ENCODE measurements around the gene AMIGO3. TPM values are rescaled to one million over a fixed set of nuclear protein-coding genes. Genes with fewer than 3 reads are reported as not detected.

AMIGO3 gene
- polyA plus RNA-seq, 4 donors = 0.81 to 1.1 (median 0.84) TPM; not detected in 1

GRCh38 chr3:49680493-49681231 is 38.8 kb downstream of the AMIGO3 start:
- no peaks in the 10 kb centered on the region for H3K9me3 ChIP-seq (ENCODE audit: control insufficient read depth in 2 of 2, insufficient read depth in 1 of 2, low read depth in 1 of 2, low read length in 1 of 2)
- no peak overlapping the region for H3K4me3 ChIP-seq (ENCODE audit: low read depth in 1 of 3, low read length in 3 of 3)
- H3K27me3 ChIP-seq (ENCODE audit: control insufficient read depth in 3 of 3, insufficient read depth in 3 of 3, low read length in 3 of 3) = no peaks in the 10 kb centered on the region
- no peaks in the 10 kb centered on the region for H3K4me1 ChIP-seq (ENCODE audit: control insufficient read depth in 3 of 3, insufficient read depth in 2 of 3, low read depth in 1 of 3, low read length in 2 of 3)
- peaks cover 6 to 97% (median 34%) of the 10 kb centered on the region in 3 donors for H3K36me3 ChIP-seq (ENCODE audit: control insufficient read depth in 3 of 3, insufficient read depth in 2 of 3, low read depth in 1 of 3, low read length in 3 of 3)
- WGBS, 3 donors = 84 to 94% (median 92%) methylated on average over 7 of the region's 7 CpGs
- H3K27ac ChIP-seq (ENCODE audit: low read depth in 1 of 3, low read length in 2 of 3) = no peak overlapping the region
- FAIRE-seq (no peak), DNase-seq (no peak)

DNA sequence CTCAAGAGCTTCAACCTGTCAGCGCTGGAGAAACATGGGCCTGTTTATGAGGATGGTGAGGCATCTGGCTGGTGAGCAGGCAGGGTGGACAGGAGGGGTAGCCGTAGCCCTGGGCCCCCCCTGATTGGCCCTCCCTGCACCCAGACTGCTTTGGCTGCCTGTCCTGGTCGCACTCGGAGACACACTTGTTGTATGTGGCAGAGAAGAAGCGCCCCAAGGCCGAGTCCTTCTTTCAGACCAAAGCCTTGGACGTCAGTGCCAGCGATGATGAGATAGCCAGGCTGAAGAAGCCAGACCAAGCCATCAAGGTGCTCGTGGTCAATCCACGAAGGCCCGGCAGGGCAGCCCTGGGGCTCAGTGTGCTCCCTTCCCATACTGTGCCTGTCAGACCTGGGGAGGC is 43.6 kb downstream of the AMIGO3 start:
- H3K36me3 ChIP-seq (ENCODE audit: control insufficient read depth in 3 of 3, insufficient read depth in 2 of 3, low read depth in 1 of 3, low read length in 3 of 3) = peaks cover 0 to 59% (median 22%) of the 10 kb centered on the region in 3 donors
- H3K27me3 ChIP-seq (ENCODE audit: control insufficient read depth in 3 of 3, insufficient read depth in 3 of 3, low read length in 3 of 3) = no peaks in the 10 kb centered on the region
- H3K4me1 ChIP-seq (ENCODE audit: control insufficient read depth in 3 of 3, insufficient read depth in 2 of 3, low read depth in 1 of 3, low read length in 2 of 3) = peaks cover 3 to 14% (median 9%) of the 10 kb centered on the region in 3 donors
- FAIRE-seq (no peak), DNase-seq (no peak)
- no peaks in the 10 kb centered on the region for H3K9me3 ChIP-seq (ENCODE audit: control insufficient read depth in 2 of 2, insufficient read depth in 1 of 2, low read depth in 1 of 2, low read length in 1 of 2)
- H3K4me3 ChIP-seq (ENCODE audit: low read depth in 1 of 3, low read length in 3 of 3) = no peak overlapping the region
- WGBS, 3 donors = 92 to 94% (median 92%) methylated on average over 11 of the region's 11 CpGs
- no peak overlapping the region for H3K27ac ChIP-seq (ENCODE audit: low read depth in 1 of 3, low read length in 2 of 3)

DNA sequence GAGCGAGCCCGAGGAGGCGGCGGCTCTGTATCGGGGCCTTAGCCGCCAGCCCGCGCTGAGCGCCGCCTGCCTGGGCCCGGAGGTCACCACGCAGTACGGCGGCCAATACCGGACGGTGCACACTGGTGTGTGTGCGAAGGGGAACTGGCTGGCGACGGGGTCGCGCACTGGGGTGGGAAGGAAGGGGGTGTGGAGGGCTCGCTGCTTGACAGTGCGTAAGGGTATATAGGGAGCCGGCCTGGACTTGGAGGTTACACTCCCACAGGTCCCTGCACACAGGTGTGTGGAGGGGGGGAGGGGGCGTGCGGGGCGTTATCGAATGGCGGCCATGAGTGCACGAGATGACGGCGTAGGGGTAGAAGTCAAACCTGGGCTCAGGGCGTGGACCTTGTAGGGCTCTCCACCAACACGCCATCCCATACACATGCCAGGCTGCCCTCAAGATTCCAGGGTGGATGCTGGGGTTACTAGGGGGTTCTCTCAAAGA is 44.9 kb downstream of the AMIGO3 start:
- H3K36me3 ChIP-seq (ENCODE audit: control insufficient read depth in 3 of 3, insufficient read depth in 2 of 3, low read depth in 1 of 3, low read length in 3 of 3) = peaks cover 0 to 47% (median 15%) of the 10 kb centered on the region in 3 donors
- peak overlapping the region; percentile 76 to 91 (median 78) for H3K4me3 ChIP-seq (ENCODE audit: low read depth in 1 of 3, low read length in 3 of 3)
- 1 to 6% (median 5%) methylated on average over 30 to 34 of the region's 34 CpGs for WGBS, 3 donors
- FAIRE-seq = no peak
- H3K4me1 ChIP-seq (ENCODE audit: control insufficient read depth in 3 of 3, insufficient read depth in 2 of 3, low read depth in 1 of 3, low read length in 2 of 3) = peaks cover 3 to 14% (median 9%) of the 10 kb centered on the region in 3 donors
- peak overlapping the region; percentile 61 to 96 (median 94) for H3K27ac ChIP-seq (ENCODE audit: low read depth in 1 of 3, low read length in 2 of 3)
- no peaks in the 10 kb centered on the region for H3K27me3 ChIP-seq (ENCODE audit: control insufficient read depth in 3 of 3, insufficient read depth in 3 of 3, low read length in 3 of 3)
- no peaks in the 10 kb centered on the region for H3K9me3 ChIP-seq (ENCODE audit: control insufficient read depth in 2 of 2, insufficient read depth in 1 of 2, low read depth in 1 of 2, low read length in 1 of 2)
- DNase-seq = no peak

DNA sequence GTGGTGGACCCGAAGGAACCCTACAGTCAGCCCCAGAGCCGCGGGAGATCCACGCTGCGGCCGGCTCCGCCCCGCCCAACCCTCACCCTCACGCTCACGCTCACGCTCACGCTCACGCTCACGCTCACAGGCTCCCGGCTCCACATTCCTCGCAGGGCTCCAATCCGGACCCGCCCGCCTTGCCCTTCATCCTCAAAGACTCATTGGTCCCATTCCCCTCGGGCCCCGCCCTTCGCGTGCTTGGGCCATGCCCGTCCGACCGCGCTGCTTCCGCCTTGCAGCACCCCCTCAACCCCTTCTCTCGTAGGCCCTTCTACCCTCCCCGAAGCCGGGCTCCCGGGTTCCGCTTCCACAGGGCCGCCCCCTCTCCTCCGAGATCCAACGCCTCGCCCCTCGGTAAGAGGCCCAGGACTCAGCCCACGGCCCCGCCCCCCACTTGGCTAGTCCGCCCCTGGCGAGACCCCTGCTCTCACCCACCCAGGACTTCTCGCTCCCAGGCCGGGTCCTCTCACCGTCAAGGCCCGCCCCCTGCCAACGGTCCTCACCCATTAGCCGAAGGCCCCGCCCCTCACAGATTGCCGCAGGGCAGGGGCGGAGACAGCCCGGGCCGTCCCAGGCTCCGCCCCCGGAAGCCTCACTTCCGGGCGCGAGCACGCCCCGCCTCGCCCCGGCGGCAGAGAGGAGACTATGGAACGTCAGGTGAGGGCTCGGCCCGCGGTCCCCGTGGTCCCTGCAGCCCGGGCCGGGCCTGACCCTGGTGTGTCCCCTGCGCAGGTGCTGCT is 45.6 kb downstream of the AMIGO3 start, which contains the start of gene APEH:
APEH (plus strand) TSS at position 637 of the 782 bp plus-strand sequence; CDS start at position 688, 51 bp downstream.
- H3K27ac ChIP-seq (ENCODE audit: low read depth in 1 of 3, low read length in 2 of 3) = peak within 1 kb of the TSS; percentile 93 to 96 (median 94)
- DNase-seq (peak; percentile 99), FAIRE-seq (no peak)
- 0 to 1% (median 1%) methylated on average over 53 to 71 of the region's 71 CpGs for WGBS, 3 donors
- H3K4me1 ChIP-seq (ENCODE audit: control insufficient read depth in 3 of 3, insufficient read depth in 2 of 3, low read depth in 1 of 3, low read length in 2 of 3) = peaks cover 3 to 14% (median 9%) of the 10 kb centered on the region in 3 donors
- no peaks in the 10 kb centered on the region for H3K27me3 ChIP-seq (ENCODE audit: control insufficient read depth in 3 of 3, insufficient read depth in 3 of 3, low read length in 3 of 3)
- peaks cover 0 to 41% (median 11%) of the 10 kb centered on the region in 3 donors for H3K36me3 ChIP-seq (ENCODE audit: control insufficient read depth in 3 of 3, insufficient read depth in 2 of 3, low read depth in 1 of 3, low read length in 3 of 3)
- H3K9me3 ChIP-seq (ENCODE audit: control insufficient read depth in 2 of 2, insufficient read depth in 1 of 2, low read depth in 1 of 2, low read length in 1 of 2) = no peaks in the 10 kb centered on the region
- peak within 1 kb of the TSS; percentile 76 to 91 (median 78) for H3K4me3 ChIP-seq (ENCODE audit: low read depth in 1 of 3, low read length in 3 of 3)

- H3K27ac ChIP-seq (ENCODE audit: low read depth in 1 of 3, low read length in 2 of 3) = peak overlapping the region; percentile 93 to 96 (median 94)
- DNase-seq (peak in 1 of 2 donors; percentile 58), FAIRE-seq (no peak)
- WGBS, 3 donors = 15 to 19% (median 16%) methylated on average over 13 to 17 of the region's 17 CpGs
- H3K4me3 ChIP-seq (ENCODE audit: low read depth in 1 of 3, low read length in 3 of 3) = peak overlapping the region; percentile 43 to 78 (median 76)
- no peaks in the 10 kb centered on the region for H3K9me3 ChIP-seq (ENCODE audit: control insufficient read depth in 2 of 2, insufficient read depth in 1 of 2, low read depth in 1 of 2, low read length in 1 of 2)
- peaks cover 3 to 18% (median 9%) of the 10 kb centered on the region in 3 donors for H3K4me1 ChIP-seq (ENCODE audit: control insufficient read depth in 3 of 3, insufficient read depth in 2 of 3, low read depth in 1 of 3, low read length in 2 of 3)
- no peaks in the 10 kb centered on the region for H3K27me3 ChIP-seq (ENCODE audit: control insufficient read depth in 3 of 3, insufficient read depth in 3 of 3, low read length in 3 of 3)
- peaks cover 0 to 34% (median 11%) of the 10 kb centered on the region in 3 donors for H3K36me3 ChIP-seq (ENCODE audit: control insufficient read depth in 3 of 3, insufficient read depth in 2 of 3, low read depth in 1 of 3, low read length in 3 of 3)
Measured at GRCh38 chr3:49673121-49673714, 46.3 kb downstream of the AMIGO3 start.

GRCh38 chr3:49671291-49672288 is 47.9 kb downstream of the AMIGO3 start:
- peaks cover 3 to 25% (median 9%) of the 10 kb centered on the region in 3 donors for H3K4me1 ChIP-seq (ENCODE audit: control insufficient read depth in 3 of 3, insufficient read depth in 2 of 3, low read depth in 1 of 3, low read length in 2 of 3)
- H3K36me3 ChIP-seq (ENCODE audit: control insufficient read depth in 3 of 3, insufficient read depth in 2 of 3, low read depth in 1 of 3, low read length in 3 of 3) = peaks cover 0 to 18% (median 1%) of the 10 kb centered on the region in 3 donors
- WGBS, 3 donors = 33 to 39% (median 33%) methylated on average over 11 of the region's 11 CpGs
- H3K4me3 ChIP-seq (ENCODE audit: low read depth in 1 of 3, low read length in 3 of 3) = no peak overlapping the region
- H3K27ac ChIP-seq (ENCODE audit: low read depth in 1 of 3, low read length in 2 of 3) = no peak overlapping the region
- no peaks in the 10 kb centered on the region for H3K27me3 ChIP-seq (ENCODE audit: control insufficient read depth in 3 of 3, insufficient read depth in 3 of 3, low read length in 3 of 3)
- peak; percentile 75 to 83 for DNase-seq
- FAIRE-seq = no peak
- H3K9me3 ChIP-seq (ENCODE audit: control insufficient read depth in 2 of 2, insufficient read depth in 1 of 2, low read depth in 1 of 2, low read length in 1 of 2) = no peaks in the 10 kb centered on the region

DNA sequence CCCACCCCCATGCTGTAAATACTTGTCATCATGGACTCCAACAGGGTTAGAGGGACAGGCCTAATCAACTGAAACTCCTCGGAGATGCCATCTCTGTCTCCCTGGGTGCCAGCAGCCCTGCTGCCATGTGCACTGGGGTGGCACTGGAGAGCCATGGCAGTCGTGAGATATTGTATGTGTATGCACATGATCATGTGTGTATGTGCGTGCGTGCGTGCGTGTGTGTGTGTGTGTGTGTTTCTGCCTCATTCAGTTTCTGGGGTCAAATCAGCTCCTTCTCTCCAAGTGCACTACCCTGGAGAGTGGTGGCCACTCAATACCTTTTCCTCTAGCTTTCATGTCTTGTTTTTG is 48.6 kb downstream of the AMIGO3 start:
- no peak for DNase-seq
- no peak overlapping the region for H3K4me3 ChIP-seq (ENCODE audit: low read depth in 1 of 3, low read length in 3 of 3)
- no peak overlapping the region for H3K27ac ChIP-seq (ENCODE audit: low read depth in 1 of 3, low read length in 2 of 3)
- FAIRE-seq = no peak
- peaks cover 3 to 28% (median 9%) of the 10 kb centered on the region in 3 donors for H3K4me1 ChIP-seq (ENCODE audit: control insufficient read depth in 3 of 3, insufficient read depth in 2 of 3, low read depth in 1 of 3, low read length in 2 of 3)
- peaks cover 0 to 12% (median 0%) of the 10 kb centered on the region in 3 donors for H3K36me3 ChIP-seq (ENCODE audit: control insufficient read depth in 3 of 3, insufficient read depth in 2 of 3, low read depth in 1 of 3, low read length in 3 of 3)
- WGBS, 3 donors = 62 to 66% (median 64%) methylated on average over 6 of the region's 6 CpGs
- H3K27me3 ChIP-seq (ENCODE audit: control insufficient read depth in 3 of 3, insufficient read depth in 3 of 3, low read length in 3 of 3) = no peaks in the 10 kb centered on the region
- H3K9me3 ChIP-seq (ENCODE audit: control insufficient read depth in 2 of 2, insufficient read depth in 1 of 2, low read depth in 1 of 2, low read length in 1 of 2) = no peaks in the 10 kb centered on the region
